CD8-positive, alpha-beta memory T cell (primary cell): ENCODE data around the gene ADGRV1. TPM values are rescaled to one million over a fixed set of nuclear protein-coding genes. Genes with fewer than 3 reads are reported as not detected.
A peak's percentile ranks its signal among the peaks of the same experiment; 100 is the strongest.
"Not testable (repeated sequence)": the region's sequence is repeated elsewhere in the genome, so short reads cannot be mapped to it uniquely, and the experiment has no call there.

Experiments
- CTCF ChIA-PET: fragments of 350-600 bp; sonication (Branson Sonifier 250); formaldehyde crosslinking; loops from one replicate; lab custom pipeline; 2021; ENCODE audit warnings: antibody characterized with exemption; lab: Charles Lee
- POLR2A ChIA-PET: fragments of 350-600 bp; sonication (Branson Sonifier 250); formaldehyde crosslinking; loops from one replicate; lab custom pipeline; 2021; ENCODE audit warnings: antibody characterized with exemption; lab: Charles Lee
- DNase-seq, 5 donors: peaks; one replicate each; pipeline versions ENCODE4 v3.0.0 to v3.0.0-alpha.2; 2020 to 2022; ENCODE audit warnings: mixed read lengths in 1 of 5
- H3K27ac ChIP-seq: one replicate; pipeline ENCODE4 v1.7.0; 2013; ENCODE audit warnings: low read depth, mild to moderate bottlenecking, low read length, moderate library complexity
- H3K27me3 ChIP-seq: 2 replicates; pipeline ENCODE4 v1.7.0; 2013; ENCODE audit warnings: low read length, mild to moderate bottlenecking; ENCODE audit not compliant: insufficient read depth, poor library complexity, severe bottlenecking
- H3K36me3 ChIP-seq: 2 replicates; pipeline ENCODE4 v1.7.0; 2013; ENCODE audit warnings: mild to moderate bottlenecking, low read length, moderate library complexity; ENCODE audit not compliant: insufficient read depth
- H3K4me1 ChIP-seq: 2 replicates; pipeline ENCODE4 v1.7.0; 2013; ENCODE audit warnings: mild to moderate bottlenecking, low read length, moderate library complexity; ENCODE audit not compliant: insufficient read depth
- H3K4me3 ChIP-seq: 2 replicates; pipeline ENCODE4 v1.7.0; 2013; ENCODE audit warnings: mild to moderate bottlenecking, low read length
- H3K9me3 ChIP-seq: 2 replicates; pipeline ENCODE4 v1.7.0; 2013; ENCODE audit warnings: mild to moderate bottlenecking, low read length
- H3K27ac Mint-ChIP-seq, 8 donors: one replicate each; pipeline ENCODE4 v1.8.0; 2020 to 2021; ENCODE audit warnings: mixed read lengths in 8 of 8, mild to moderate bottlenecking in 6 of 8, inconsistent platforms in 3 of 8, moderate library complexity in 3 of 8
- H3K27me3 Mint-ChIP-seq, 2 donors: one replicate each; pipeline ENCODE4 v1.8.0; 2020 to 2021; ENCODE audit warnings: mixed read lengths in 2 of 2, mild to moderate bottlenecking in 1 of 2, moderate library complexity in 1 of 2
- H3K36me3 Mint-ChIP-seq, 3 donors: one replicate each; pipeline ENCODE4 v1.8.0; 2020 to 2021; ENCODE audit warnings: mixed read lengths in 3 of 3, inconsistent platforms in 1 of 3, mild to moderate bottlenecking in 1 of 3
- H3K4me1 Mint-ChIP-seq, 3 donors: one replicate each; pipeline ENCODE4 v1.8.0; 2020 to 2021; ENCODE audit warnings: mixed read lengths in 3 of 3, inconsistent platforms in 1 of 3, mild to moderate bottlenecking in 1 of 3
- H3K4me3 Mint-ChIP-seq, 7 donors: one replicate each; pipeline ENCODE4 v1.8.0; 2020 to 2021; ENCODE audit warnings: mixed read lengths in 7 of 7, mild to moderate bottlenecking in 6 of 7, moderate library complexity in 4 of 7, inconsistent platforms in 2 of 7
- H3K9me3 Mint-ChIP-seq, 5 donors: one replicate each; pipeline ENCODE4 v1.8.0; 2020 to 2022; ENCODE audit warnings: mixed read lengths in 5 of 5, mild to moderate bottlenecking in 3 of 5, moderate library complexity in 2 of 5, inconsistent platforms in 1 of 5
- polyA plus RNA-seq: library from polyadenylated mRNA; unstranded; fragments of 300-500 nt; fragmentation: Illumina TruSeq; gene quantifications from one replicate; pipeline ENCODE4 v1.2.3, GENCODE V29; 2021
- total RNA-seq, 2 experiments: library from RNA; stranded (reverse); gene quantifications; one replicate each; pipeline ENCODE4 v1.2.3, GENCODE V29; 2021

ADGRV1 gene
- total and polyA plus RNA-seq, 3 experiments from 2014 or later: 0.33 to 0.44 TPM; not detected in 1

DNA sequence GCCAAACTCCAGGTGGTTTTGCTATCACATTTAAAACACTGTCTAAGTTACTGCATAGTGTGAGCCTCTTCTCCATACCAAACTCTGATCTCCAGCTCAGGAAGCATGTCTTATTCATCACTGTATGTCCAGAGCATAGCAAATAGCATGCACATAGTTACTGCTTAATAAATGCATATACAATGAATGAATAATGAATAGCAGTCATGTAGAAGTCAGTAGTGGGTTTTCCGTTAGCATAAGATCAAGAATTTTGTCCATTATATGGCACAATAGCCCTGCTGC, 495.1 kb downstream of the ADGRV1 start:
- CTCF ChIA-PET: no interaction called here
- Mint-ChIP-seq H3K36me3 (no peaks in the 10 kb centered on the region), H3K27ac (no peak overlapping the region), H3K9me3 (no peaks in the 10 kb centered on the region), H3K27me3 (peaks cover 2 to 16% of the 10 kb centered on the region in 2 donors), H3K4me3 (no peak overlapping the region), H3K4me1 (no peaks in the 10 kb centered on the region)
- POLR2A ChIA-PET: no interaction called here
- DNase-seq: no peak
- Histone ChIP-seq H3K4me1 (no peaks in the 10 kb centered on the region), H3K36me3 (no peaks in the 10 kb centered on the region), H3K27ac (no peak overlapping the region), H3K4me3 (no peak overlapping the region), H3K9me3 (no peaks in the 10 kb centered on the region), H3K27me3 (no peaks in the 10 kb centered on the region)

DNA sequence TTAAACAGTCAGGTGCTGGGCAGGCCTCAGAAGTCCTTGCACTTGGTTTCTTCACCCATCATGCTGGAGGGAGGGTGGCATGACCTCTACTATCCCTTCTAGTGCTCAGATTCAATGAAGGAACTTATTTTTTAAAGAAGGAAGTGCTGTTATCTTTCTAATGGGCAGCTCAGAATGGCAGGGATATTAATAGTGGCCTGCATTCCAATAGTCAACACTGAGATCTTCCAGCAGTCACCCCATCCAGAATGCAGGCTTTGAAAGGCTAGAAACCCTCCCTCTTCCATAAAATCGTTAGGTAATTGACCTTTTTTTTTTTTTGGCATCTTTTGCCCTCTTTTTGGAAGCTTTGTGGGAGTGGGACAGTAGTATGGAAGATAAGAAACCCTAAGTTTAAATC, 499.6 kb downstream of the ADGRV1 start:
- no peaks in the 10 kb centered on the region for H3K36me3 Mint-ChIP-seq
- no peak for DNase-seq
- Histone ChIP-seq H3K27ac (no peak overlapping the region), H3K27me3 (no peaks in the 10 kb centered on the region), H3K4me1 (no peaks in the 10 kb centered on the region), H3K36me3 (no peaks in the 10 kb centered on the region), H3K9me3 (no peaks in the 10 kb centered on the region), H3K4me3 (no peak overlapping the region)
- CTCF ChIA-PET: no interaction called here
- peaks cover 5 to 15% of the 10 kb centered on the region in 2 donors for H3K27me3 Mint-ChIP-seq
- POLR2A ChIA-PET: no interaction called here
- H3K4me3 Mint-ChIP-seq: no peak overlapping the region
- H3K4me1 Mint-ChIP-seq: peaks cover 2 to 8% (median 6%) of the 10 kb centered on the region in 3 donors
- no peaks in the 10 kb centered on the region for H3K9me3 Mint-ChIP-seq
- H3K27ac Mint-ChIP-seq: peak overlapping the region in 1 of 8 donors; percentile 9

GRCh38 chr5:91058575-91058974, 500.0 kb downstream of the ADGRV1 start:
- POLR2A ChIA-PET: no interaction called here
- H3K9me3 ChIP-seq: no peaks in the 10 kb centered on the region
- no peak overlapping the region for H3K27ac ChIP-seq
- H3K27me3 ChIP-seq: no peaks in the 10 kb centered on the region
- Mint-ChIP-seq H3K27me3 (peaks cover 5 to 13% of the 10 kb centered on the region in 2 donors), H3K27ac (no peak overlapping the region), H3K4me3 (no peak overlapping the region), H3K36me3 (no peaks in the 10 kb centered on the region), H3K4me1 (peaks cover 2 to 8% (median 6%) of the 10 kb centered on the region in 3 donors), H3K9me3 (no peaks in the 10 kb centered on the region)
- DNase-seq: no peak
- H3K4me1 ChIP-seq: no peaks in the 10 kb centered on the region
- CTCF ChIA-PET: no interaction called here
- H3K36me3 ChIP-seq: no peaks in the 10 kb centered on the region
- H3K4me3 ChIP-seq: no peak overlapping the region

DNA sequence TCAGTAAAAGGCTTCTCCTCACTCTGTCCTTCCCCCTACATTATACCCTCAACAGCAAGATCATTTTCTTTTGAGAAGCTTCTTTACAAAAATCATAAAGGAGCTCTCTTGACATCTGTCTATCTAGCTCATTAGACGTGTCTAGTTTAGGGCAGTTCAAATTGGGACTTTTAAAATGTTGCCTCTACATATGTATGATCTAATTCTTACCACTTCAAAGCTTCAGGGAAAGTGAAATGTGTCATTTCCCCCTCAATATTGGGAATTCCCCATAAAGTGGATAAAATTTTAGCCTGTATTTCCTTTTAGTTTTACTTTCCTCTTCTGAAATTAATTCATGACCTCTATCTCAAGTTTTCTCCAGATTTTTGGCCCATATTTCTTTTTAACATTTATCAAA, 500.8 kb downstream of the ADGRV1 start:
- no peaks in the 10 kb centered on the region for H3K4me1 ChIP-seq
- no peak overlapping the region for H3K4me3 Mint-ChIP-seq
- no peaks in the 10 kb centered on the region for H3K9me3 ChIP-seq
- POLR2A ChIA-PET: no interaction called here
- DNase-seq: no peak
- peaks cover 5 to 15% of the 10 kb centered on the region in 2 donors for H3K27me3 Mint-ChIP-seq
- H3K36me3 ChIP-seq: no peaks in the 10 kb centered on the region
- H3K27ac Mint-ChIP-seq: no peak overlapping the region
- no peaks in the 10 kb centered on the region for H3K27me3 ChIP-seq
- H3K4me3 ChIP-seq: no peak overlapping the region
- H3K36me3 Mint-ChIP-seq: no peaks in the 10 kb centered on the region
- H3K9me3 Mint-ChIP-seq: no peaks in the 10 kb centered on the region
- CTCF ChIA-PET: no interaction called here
- H3K27ac ChIP-seq: no peak overlapping the region
- peaks cover 2 to 8% (median 6%) of the 10 kb centered on the region in 3 donors for H3K4me1 Mint-ChIP-seq

GRCh38 chr5:91061094-91061493, 502.5 kb downstream of the ADGRV1 start:
- no peaks in the 10 kb centered on the region for H3K36me3 Mint-ChIP-seq
- ChIA-PET POLR2A (no interaction called here), CTCF (no interaction called here)
- H3K27ac Mint-ChIP-seq: no peak overlapping the region
- H3K27me3 ChIP-seq: no peaks in the 10 kb centered on the region
- H3K9me3 ChIP-seq: no peaks in the 10 kb centered on the region
- H3K9me3 Mint-ChIP-seq: no peaks in the 10 kb centered on the region
- DNase-seq: no peak
- no peak overlapping the region for H3K4me3 ChIP-seq
- peaks cover 2 to 8% (median 6%) of the 10 kb centered on the region in 3 donors for H3K4me1 Mint-ChIP-seq
- no peaks in the 10 kb centered on the region for H3K4me1 ChIP-seq
- no peak overlapping the region for H3K27ac ChIP-seq
- peaks cover 5 to 21% of the 10 kb centered on the region in 2 donors for H3K27me3 Mint-ChIP-seq
- no peaks in the 10 kb centered on the region for H3K36me3 ChIP-seq
- no peak overlapping the region for H3K4me3 Mint-ChIP-seq

- no peak for DNase-seq
- no peaks in the 10 kb centered on the region for H3K36me3 Mint-ChIP-seq
- no peak overlapping the region for H3K4me3 ChIP-seq
- H3K27ac ChIP-seq: no peak overlapping the region
- H3K27me3 ChIP-seq: no peaks in the 10 kb centered on the region
- no peak overlapping the region for H3K27ac Mint-ChIP-seq
- H3K4me1 Mint-ChIP-seq: peaks cover 2 to 8% (median 6%) of the 10 kb centered on the region in 3 donors
- no peaks in the 10 kb centered on the region for H3K4me1 ChIP-seq
- H3K27me3 Mint-ChIP-seq: peaks cover 5 to 27% of the 10 kb centered on the region in 2 donors
- no peak overlapping the region for H3K4me3 Mint-ChIP-seq
- POLR2A ChIA-PET: no interaction called here
- no peaks in the 10 kb centered on the region for H3K36me3 ChIP-seq
- no peaks in the 10 kb centered on the region for H3K9me3 Mint-ChIP-seq
- no peaks in the 10 kb centered on the region for H3K9me3 ChIP-seq
- CTCF ChIA-PET: no interaction called here
Observed at GRCh38 chr5:91061946-91062562, 503.5 kb downstream of the ADGRV1 start.

GRCh38 chr5:91063098-91063690, 504.6 kb downstream of the ADGRV1 start:
- H3K4me3 Mint-ChIP-seq, H3K36me3 ChIP-seq, H3K27me3 ChIP-seq, H3K27ac ChIP-seq, H3K36me3 Mint-ChIP-seq, H3K4me3 ChIP-seq, H3K9me3 ChIP-seq, DNase-seq, CTCF ChIA-PET, H3K4me1 ChIP-seq, H3K4me1 Mint-ChIP-seq, H3K27ac Mint-ChIP-seq, POLR2A ChIA-PET, H3K9me3 Mint-ChIP-seq: not testable (repeated sequence)
- H3K27me3 Mint-ChIP-seq: peaks cover 6 to 27% of the 10 kb centered on the region in 2 donors

DNA sequence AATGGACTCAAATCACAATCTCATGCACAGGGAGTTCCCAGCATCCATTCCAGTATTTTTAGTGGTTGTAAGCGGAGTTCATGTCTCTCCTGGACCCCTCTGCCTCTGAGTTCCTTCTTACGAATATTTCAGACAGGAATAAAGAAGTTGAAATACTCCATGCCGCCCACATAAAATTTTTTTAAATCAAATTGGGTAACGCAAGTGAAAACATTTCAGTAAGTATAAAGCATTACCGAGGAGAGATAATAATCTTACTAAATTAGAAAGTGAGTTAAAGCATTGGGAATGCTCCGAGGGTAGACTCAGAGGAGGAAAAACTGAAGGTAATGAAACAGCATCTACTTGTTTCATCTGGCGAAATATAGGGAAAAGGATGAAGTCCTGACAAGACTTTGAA, 506.9 kb downstream of the ADGRV1 start:
- Mint-ChIP-seq H3K27ac (no peak overlapping the region), H3K9me3 (no peaks in the 10 kb centered on the region), H3K36me3 (no peaks in the 10 kb centered on the region), H3K4me1 (no peaks in the 10 kb centered on the region), H3K4me3 (no peak overlapping the region), H3K27me3 (peaks cover 6 to 32% of the 10 kb centered on the region in 2 donors)
- ChIA-PET CTCF (no interaction called here), POLR2A (no interaction called here)
- Histone ChIP-seq H3K4me3 (no peak overlapping the region), H3K4me1 (no peaks in the 10 kb centered on the region), H3K36me3 (no peaks in the 10 kb centered on the region), H3K9me3 (no peaks in the 10 kb centered on the region), H3K27ac (no peak overlapping the region), H3K27me3 (no peaks in the 10 kb centered on the region)
- DNase-seq: no peak
